Measurements from ENCODE around the gene PGK2.
"Not testable (repeated sequence)": the region's sequence is repeated elsewhere in the genome, so short reads cannot be mapped to it uniquely, and the experiment has no call there.

The PGK2 gene

GRCh38 chr6:49787176-49787575, at the start of gene PGK2:
Gene PGK2 (minus strand): TSS chr6:49787285. CDS start chr6:49787187, 98 bp downstream.
- no peak for FAIRE-seq

GRCh38 chr6:49835140-49835539, 48.1 kb upstream of the PGK2 start:
- no peak for FAIRE-seq

- FAIRE-seq, result no peak
Observed at GRCh38 chr6:49833386-49833785, 46.3 kb upstream of the PGK2 start.

- FAIRE-seq, result no peak
Observed at GRCh38 chr6:49826743-49827406, 39.8 kb upstream of the PGK2 start.

DNA sequence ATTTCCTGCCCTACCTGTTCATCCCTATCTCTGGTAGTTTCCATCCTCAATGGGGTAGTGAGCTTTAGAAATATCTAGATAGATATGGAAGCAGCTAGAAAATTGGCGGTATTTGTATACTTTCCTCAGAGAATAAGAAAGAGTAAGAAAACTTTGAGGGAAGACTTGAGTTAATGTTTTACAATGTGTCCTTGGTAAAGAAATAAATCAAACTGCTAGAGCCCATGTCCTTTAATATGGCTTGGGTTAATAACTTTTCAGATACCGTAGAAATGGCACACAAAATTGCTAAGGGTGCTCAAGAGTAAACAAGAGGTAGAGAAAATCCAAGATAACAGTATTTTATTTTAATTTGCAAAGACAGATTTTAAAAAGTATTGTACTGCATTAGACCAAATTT, 28.1 kb upstream of the PGK2 start:
- no peak for FAIRE-seq

- FAIRE-seq, result no peak
Observed at GRCh38 chr6:49813248-49813647, 26.2 kb upstream of the PGK2 start.

GRCh38 chr6:49806145-49806544, 19.1 kb upstream of the PGK2 start:
- no peak for FAIRE-seq

DNA sequence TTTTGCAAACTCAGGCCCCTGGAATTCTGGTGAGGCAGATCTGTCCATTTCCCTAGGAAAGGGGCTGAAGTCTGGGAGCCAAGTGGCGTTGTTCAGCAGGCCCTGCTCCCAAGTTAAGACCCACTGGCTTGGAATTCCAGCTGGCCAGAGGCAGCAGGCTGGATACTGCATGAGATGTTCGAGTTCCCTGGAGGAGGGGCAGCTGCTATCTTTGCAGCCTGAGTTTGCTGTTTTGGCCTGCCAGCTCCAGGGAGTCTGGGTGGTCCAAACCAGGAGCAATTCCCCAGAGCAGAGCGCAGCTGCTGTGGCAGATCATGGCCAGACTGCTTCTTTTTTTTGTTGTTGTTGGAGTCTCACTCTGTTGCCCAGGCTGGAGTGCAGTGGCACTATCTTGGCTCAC, 18.2 kb upstream of the PGK2 start:
- no peak for FAIRE-seq

GRCh38 chr6:49801525-49801924, 14.4 kb upstream of the PGK2 start:
- FAIRE-seq, result no peak

GRCh38 chr6:49799090-49799489, 12.0 kb upstream of the PGK2 start:
- FAIRE-seq, result no peak

GRCh38 chr6:49796842-49797455, 9.9 kb upstream of the PGK2 start:
- not testable (repeated sequence) for FAIRE-seq

DNA sequence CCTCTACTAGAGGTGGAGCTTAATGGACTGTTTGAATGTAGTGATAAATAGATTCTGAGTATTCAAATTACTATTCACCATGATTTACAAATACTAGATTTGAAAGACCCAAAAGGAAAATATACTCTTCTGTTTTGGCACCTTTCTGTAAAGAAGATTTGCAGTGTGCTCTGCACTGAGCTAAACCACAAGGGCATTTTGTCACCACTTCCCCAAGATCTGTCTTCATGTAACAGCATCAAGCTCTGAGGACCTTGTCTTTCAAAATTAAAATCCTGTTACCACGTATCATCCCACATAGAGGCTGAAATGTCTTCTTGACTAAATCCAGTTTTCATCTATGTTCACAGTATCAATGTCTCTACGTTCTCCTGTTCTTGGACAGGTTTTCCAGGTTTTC, 3.3 kb upstream of the PGK2 start:
- no peak for FAIRE-seq

GRCh38 chr6:49784272-49784671, 2.8 kb downstream of the PGK2 start:
- FAIRE-seq, result no peak

DNA sequence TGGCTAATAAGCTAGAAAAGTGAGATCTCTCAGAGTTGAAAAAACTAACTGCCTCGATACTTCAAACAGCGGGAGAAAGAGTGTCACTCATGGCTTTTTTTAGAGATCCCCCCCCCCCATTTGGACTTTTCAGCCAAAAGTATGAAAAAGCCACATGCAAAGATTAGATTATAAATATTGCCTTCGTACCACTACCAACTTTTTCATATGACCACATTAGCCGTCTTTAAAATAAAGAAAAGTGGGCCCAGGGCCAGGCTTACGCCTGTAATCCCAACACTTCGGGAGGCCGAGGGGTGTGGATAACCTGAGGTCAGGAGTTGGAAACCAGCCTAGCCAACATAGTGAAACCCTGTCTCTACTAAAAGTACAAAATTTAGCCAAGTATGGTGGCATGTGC, 4.4 kb downstream of the PGK2 start:
- no peak for FAIRE-seq

- FAIRE-seq, result no peak
Observed at GRCh38 chr6:49782293-49782692, 4.8 kb downstream of the PGK2 start.

- no peak for FAIRE-seq
Observed at GRCh38 chr6:49776444-49776843, 10.6 kb downstream of the PGK2 start.

DNA sequence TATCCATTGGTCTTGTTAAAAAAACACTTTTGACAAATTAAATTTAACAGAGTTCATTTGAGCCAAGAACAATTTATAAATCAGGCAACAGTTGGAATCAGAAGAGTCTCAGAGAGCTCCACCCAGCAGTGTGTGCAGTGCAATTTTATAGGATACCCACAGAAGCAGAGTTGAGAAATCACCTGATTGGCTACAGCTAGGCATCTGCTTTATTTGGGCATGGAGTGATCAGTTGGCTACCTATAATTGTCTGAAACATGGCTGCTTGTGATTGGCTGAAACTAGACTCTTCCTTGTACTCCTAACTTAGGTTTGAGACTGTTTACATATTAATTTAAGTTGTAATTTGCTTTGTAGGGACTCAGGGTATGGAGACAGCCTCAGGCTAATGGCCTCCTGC, 12.0 kb downstream of the PGK2 start:
- no peak for FAIRE-seq

GRCh38 chr6:49772285-49772684, 14.8 kb downstream of the PGK2 start:
- FAIRE-seq, result no peak

- FAIRE-seq, result no peak
Observed at GRCh38 chr6:49766762-49767161, 20.3 kb downstream of the PGK2 start.

DNA sequence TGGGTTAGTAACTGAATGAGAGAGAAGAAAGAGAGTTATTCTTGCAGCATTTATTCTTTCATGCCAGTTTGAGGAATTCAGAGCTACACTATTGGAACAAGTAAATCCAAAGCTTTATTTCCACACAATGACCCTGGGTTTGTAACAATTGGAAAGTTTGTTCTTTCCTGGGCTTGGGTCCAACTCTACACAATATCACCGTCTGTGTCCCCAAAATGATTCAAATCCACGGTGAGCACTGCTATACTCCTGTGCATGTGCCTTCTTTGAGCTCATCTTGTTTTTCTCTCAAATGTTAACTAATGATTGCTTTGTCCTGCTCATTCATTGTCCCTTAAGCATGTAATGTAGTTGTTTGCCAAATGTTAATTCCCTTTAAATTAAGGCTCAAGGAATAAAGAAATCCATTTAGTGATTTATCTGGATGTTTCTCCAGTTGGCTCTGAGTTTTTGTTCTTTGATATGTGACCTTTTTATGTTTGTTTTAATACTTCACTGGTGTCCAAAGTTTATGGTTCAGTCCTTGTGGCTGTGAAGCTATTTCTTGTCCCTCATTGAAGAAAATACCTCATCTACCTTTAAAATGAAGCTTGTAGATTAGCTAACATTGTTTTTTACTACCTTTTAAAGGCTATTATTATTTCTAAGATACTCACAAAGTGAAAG, 22.4 kb downstream of the PGK2 start:
- no peak for FAIRE-seq

- FAIRE-seq, result no peak
Observed at GRCh38 chr6:49744259-49744658, 42.8 kb downstream of the PGK2 start, which contains the start of gene CRISP3. Gene CRISP3 (minus strand): TSS chr6:49744388. CDS start chr6:49744367, 21 bp downstream.

DNA sequence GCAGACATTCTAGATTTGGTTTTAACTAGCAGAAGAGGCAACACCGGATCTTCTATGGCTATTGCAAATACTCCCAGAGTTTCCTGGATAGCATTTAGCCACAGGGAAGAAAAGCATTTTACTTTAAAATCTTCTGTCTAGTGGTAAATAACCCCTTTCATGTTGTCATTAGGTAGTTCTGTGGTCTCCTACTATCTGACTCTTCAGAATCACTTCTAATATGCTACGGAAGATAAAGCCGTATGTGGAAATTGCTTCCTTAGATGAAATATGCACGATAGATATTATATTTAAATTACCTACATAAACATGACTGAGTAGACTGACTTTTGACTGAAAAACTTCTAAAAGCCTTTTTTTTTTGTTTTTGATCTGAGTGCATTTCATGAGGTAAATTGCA, 43.7 kb downstream of the PGK2 start:
- no peak for FAIRE-seq

- FAIRE-seq, result no peak
Observed at GRCh38 chr6:49739423-49739822, 47.7 kb downstream of the PGK2 start.

DNA sequence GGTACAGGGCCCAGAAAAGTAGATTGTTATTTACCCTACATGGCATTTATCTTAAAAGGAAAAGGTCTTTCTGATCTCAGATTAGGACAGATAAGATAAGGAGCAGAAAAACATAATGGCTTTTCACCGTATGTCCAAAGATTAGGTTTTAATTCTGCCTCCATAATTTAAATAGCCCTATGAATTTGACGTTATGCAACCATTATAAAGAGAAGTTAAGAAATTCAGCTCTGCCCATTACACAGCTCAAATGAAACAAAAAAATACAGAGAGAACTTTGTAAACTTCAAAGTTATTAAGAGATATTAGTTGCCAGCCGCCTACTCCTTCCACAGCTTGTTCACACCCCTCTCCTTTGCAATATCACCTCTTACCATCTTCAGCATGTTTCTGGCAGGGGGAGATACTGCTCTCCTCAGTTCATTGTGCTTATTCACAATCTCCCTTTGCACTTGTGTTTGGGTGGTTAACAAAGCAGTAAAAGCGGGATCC, 51.0 kb downstream of the PGK2 start:
- FAIRE-seq, result no peak
